ENCODE measurements around the gene HPS3.
"Not testable (repeated sequence)": the region's sequence is repeated elsewhere in the genome, so short reads cannot be mapped to it uniquely, and the experiment has no call there.

HPS3 gene

DNA sequence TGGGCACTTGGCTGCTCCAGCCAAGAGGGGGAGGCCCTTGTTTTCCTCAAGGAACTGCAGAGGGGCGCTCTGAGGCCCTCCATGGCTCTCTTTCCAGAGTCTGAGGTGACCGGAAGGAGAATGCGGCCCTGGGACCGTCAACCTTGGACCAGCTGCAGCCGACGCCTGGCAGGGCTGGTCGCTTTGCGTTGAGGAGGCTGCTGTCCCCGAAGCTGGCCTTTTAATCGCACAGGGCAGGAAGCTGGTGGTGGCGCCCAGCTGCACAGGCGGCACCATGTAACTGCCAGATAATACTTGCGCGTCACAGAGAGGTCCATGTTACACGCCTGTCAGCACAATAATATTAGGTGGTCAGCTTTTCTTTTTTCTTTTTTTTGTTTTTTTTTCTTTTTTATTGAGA is 42.2 kb upstream of the HPS3 start:
- TF ChIP-seq, protein P1, sequence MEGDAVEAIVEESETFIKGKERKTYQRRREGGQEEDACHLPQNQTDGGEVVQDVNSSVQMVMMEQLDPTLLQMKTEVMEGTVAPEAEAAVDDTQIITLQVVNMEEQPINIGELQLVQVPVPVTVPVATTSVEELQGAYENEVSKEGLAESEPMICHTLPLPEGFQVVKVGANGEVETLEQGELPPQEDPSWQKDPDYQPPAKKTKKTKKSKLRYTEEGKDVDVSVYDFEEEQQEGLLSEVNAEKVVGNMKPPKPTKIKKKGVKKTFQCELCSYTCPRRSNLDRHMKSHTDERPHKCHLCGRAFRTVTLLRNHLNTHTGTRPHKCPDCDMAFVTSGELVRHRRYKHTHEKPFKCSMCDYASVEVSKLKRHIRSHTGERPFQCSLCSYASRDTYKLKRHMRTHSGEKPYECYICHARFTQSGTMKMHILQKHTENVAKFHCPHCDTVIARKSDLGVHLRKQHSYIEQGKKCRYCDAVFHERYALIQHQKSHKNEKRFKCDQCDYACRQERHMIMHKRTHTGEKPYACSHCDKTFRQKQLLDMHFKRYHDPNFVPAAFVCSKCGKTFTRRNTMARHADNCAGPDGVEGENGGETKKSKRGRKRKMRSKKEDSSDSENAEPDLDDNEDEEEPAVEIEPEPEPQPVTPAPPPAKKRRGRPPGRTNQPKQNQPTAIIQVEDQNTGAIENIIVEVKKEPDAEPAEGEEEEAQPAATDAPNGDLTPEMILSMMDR (IDR thresholded peaks at IDR 0.05; ENCODE audit: low read depth, low read length), result no peak

GRCh38 chr3:149089395-149089794 is 40.0 kb upstream of the HPS3 start:
- no peak overlapping the region for H3K4me3 ChIP-seq (ENCODE audit: low read depth, low read length)
- TF ChIP-seq, protein P1 (IDR thresholded peaks at IDR 0.05; ENCODE audit: low read depth, low read length), result no peak

More for the DNA sequence above, 42.2 kb upstream of the HPS3 start:
- no peak overlapping the region for H3K4me3 ChIP-seq (ENCODE audit: low read depth, low read length)

DNA sequence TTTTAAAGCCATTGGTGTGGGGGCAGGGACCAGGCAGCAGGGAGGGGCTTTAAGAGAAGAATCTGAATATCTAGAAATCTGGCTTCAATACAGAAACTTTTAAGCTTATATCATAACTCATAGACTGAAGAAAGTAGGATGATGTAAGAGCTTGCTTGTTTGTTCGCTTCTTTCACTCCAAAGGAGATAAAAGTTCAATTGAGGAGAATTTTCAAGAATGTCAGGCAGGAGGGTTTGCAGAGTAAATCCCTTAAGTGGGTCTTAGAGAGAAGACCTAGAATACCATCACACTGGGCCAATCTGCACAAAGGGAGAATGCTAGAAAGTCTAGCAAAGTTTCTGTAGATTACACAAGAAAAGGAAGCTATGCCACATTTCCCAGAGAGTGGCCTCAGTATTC is 39.0 kb upstream of the HPS3 start:
- H3K4me3 ChIP-seq (ENCODE audit: low read depth, low read length), result no peak overlapping the region
- TF ChIP-seq, protein P1 (IDR thresholded peaks at IDR 0.05; ENCODE audit: low read depth, low read length), result no peak

DNA sequence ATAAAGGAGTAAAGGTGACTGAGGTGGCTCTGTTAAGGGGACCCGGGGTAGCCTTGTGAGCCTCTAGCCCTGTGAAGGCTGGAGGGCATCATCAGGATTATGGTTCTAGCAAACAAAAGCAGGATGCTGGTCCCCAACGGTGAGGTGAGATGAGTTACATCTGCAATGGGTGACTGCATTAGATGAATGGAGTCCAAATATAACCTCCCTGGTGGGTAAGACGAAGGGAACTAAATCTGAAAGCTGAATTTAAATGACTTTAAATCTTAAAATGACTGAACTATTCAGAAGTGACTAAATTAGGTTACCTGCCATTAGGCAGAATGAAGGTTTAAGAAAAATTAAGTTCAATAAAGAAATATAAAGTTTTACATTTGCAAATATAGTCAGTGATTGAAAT is 38.5 kb upstream of the HPS3 start:
- H3K4me3 ChIP-seq (ENCODE audit: low read depth, low read length), result no peak overlapping the region
- TF ChIP-seq, protein P1 (IDR thresholded peaks at IDR 0.05; ENCODE audit: low read depth, low read length), result no peak

GRCh38 chr3:149091983-149092382 is 37.5 kb upstream of the HPS3 start:
- TF ChIP-seq, protein P1 (IDR thresholded peaks at IDR 0.05; ENCODE audit: low read depth, low read length), result no peak

DNA sequence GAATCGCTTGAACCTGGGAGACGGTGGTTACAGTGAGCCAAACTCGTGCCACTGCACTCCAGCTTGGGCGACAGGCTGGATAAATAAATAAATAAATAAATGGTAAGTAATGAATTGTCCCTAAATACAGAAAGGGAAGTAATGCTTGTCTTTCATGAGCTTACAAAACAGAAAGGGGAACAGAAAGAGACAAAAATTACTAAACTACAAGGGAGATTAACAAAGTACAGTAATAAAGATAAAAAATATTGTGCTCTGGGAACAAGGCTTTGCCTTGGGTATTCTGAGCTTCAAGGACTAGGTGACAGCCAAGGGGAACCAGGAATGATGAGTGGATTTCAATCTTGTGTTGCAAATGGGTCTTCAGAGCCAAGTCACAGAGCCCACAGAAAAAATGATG is 34.0 kb upstream of the HPS3 start:
- H3K4me3 ChIP-seq (ENCODE audit: low read depth, low read length), result no peak overlapping the region
- TF ChIP-seq, protein P1 (IDR thresholded peaks at IDR 0.05; ENCODE audit: low read depth, low read length), result no peak

More at GRCh38 chr3:149091983-149092382, 37.5 kb upstream of the HPS3 start:
- H3K4me3 ChIP-seq (ENCODE audit: low read depth, low read length), result no peak overlapping the region

DNA sequence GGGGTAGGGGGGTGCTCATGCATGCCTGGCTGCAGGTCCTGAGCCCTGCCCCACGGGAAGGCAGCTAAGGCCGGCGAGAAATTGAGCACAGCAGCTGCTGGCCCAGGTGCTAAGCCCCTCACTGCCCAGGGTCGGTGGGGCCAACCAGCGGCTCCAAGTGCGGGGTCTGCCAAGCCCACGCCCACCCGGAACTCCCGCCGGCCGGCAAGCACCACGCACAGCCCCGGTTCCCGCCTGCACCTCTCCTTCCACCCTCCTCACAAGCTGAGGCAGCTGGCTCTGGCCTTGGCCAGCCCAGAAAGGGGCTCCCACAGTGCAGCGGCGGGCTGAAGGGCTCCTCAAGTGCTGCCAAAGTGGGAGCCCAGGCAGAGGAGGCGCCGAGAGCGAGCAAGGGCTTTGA is 31.5 kb upstream of the HPS3 start:
- not testable (repeated sequence) for H3K4me3 ChIP-seq (ENCODE audit: low read depth, low read length)

- TF ChIP-seq, protein P1 (IDR thresholded peaks at IDR 0.05; ENCODE audit: low read depth, low read length), result no peak
These were observed 28.3 kb upstream of the HPS3 start for GRCh38 chr3:149101154-149101553.

More at GRCh38 chr3:149101154-149101553, 28.3 kb upstream of the HPS3 start:
- no peak overlapping the region for H3K4me3 ChIP-seq (ENCODE audit: low read depth, low read length)

Measured in WI38 (cell line).